ENCODE data around the gene RPL36A. TPM values are rescaled to one million over a fixed set of nuclear protein-coding genes. Genes with fewer than 3 reads are reported as not detected.

RPL36A gene
- total and polyA plus RNA-seq, 4 donors, result 123 to 519 (median 379) TPM

DNA sequence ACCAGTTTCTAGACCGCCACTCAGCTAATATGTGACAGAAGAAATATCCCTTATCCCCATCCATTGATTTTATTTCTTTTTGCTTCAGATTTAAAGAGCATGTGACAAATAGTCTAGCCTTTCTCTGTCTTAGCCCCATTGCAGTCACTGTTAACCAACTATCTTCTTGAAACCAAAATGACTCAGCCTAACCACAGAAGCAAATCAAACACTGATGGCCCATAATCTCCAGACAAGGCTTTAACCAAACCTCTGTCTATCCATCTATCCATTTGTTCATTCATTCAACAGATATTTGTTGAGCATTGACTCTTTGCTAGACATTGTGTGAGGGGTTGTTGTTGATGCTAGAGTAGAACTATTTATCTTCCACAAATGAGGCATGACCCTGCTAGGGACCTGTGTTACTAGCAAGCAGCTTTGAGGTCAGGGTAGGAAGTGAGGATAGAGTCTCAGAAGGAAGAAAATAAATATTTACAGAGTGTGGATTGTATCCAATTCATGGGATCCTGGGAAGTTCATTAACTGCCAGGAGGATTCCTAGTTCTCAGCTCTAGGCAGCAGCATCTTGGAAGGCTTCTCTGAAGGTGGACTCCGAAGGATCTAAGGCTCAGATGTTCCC is 39.8 kb downstream of the RPL36A start:
- H3K4me1 ChIP-seq (ENCODE audit: control insufficient read depth in 4 of 4, insufficient read depth in 4 of 4, low read length in 3 of 4), result no peaks in the 10 kb centered on the region
- H3K27ac ChIP-seq (ENCODE audit: low read depth in 1 of 2, low read length in 2 of 2), result no peak overlapping the region
- no peak for DNase-seq (ENCODE audit: low spot score)
- H3K4me3 ChIP-seq (ENCODE audit: low read depth in 1 of 3, low read length in 3 of 3), result no peak overlapping the region
- peaks cover 0 to 21% (median 6%) of the 10 kb centered on the region in 4 donors for H3K36me3 ChIP-seq (ENCODE audit: control insufficient read depth in 4 of 4, insufficient read depth in 3 of 4, low read depth in 1 of 4, low read length in 3 of 4)
- no peak for TF ChIP-seq JUND (IDR thresholded peaks at IDR 0.05)
- TF ChIP-seq RAD21 (IDR thresholded peaks at IDR 0.05), result no peak
- H3K27me3 ChIP-seq (ENCODE audit: control insufficient read depth in 4 of 4, insufficient read depth in 4 of 4, low read length in 3 of 4), result no peaks in the 10 kb centered on the region
- 93% methylated on average over 2 of the region's 2 CpGs for WGBS
- H3K9me3 ChIP-seq (ENCODE audit: control insufficient read depth in 4 of 4, low read length in 3 of 4), result peaks cover 0 to 3% (median 0%) of the 10 kb centered on the region in 4 donors
- no peak overlapping the region for H3K9ac ChIP-seq (ENCODE audit: low read depth in 1 of 2, low read length in 2 of 2)

DNA sequence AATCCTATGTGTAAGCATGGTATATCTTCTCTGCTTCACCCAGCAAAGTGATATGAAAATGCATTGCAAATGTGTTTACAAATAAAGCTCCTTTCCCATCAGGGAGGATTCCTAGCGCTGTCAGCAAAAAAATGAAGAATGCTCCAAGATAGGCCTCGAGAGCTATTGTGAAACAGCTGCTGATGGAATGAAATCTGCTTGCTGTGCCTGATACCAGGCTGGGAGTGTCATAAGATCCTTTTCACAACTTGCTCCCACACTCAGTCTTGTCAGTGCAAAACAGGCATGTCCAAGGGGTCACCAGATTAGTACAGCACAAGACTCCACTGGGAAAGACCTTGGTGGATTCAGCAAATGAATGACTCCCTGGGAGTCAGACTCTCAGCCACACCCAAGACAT is 51.3 kb downstream of the RPL36A start:
- no peaks in the 10 kb centered on the region for H3K27me3 ChIP-seq (ENCODE audit: control insufficient read depth in 4 of 4, insufficient read depth in 4 of 4, low read length in 3 of 4)
- TF ChIP-seq FOXA2 (IDR thresholded peaks at IDR 0.05), result no peak
- no peak for TF ChIP-seq NR2F2 (IDR thresholded peaks at IDR 0.05)
- no peak for TF ChIP-seq JUND (IDR thresholded peaks at IDR 0.05)
- no peak for TF ChIP-seq HNF4A (conservative IDR thresholded peaks at IDR 0.05)
- TF ChIP-seq TAF1 (conservative IDR thresholded peaks at IDR 0.05), result no peak
- no peak for TF ChIP-seq HNF4G (IDR thresholded peaks at IDR 0.05)
- no peak for TF ChIP-seq YY1 (IDR thresholded peaks at IDR 0.05)
- no peak for TF ChIP-seq SP1 (IDR thresholded peaks at IDR 0.05)
- TF ChIP-seq GABPA (IDR thresholded peaks at IDR 0.05 in 1 of 2, conservative IDR thresholded peaks at IDR 0.05 in 1 of 2), result no peak
- TF ChIP-seq, protein P1, sequence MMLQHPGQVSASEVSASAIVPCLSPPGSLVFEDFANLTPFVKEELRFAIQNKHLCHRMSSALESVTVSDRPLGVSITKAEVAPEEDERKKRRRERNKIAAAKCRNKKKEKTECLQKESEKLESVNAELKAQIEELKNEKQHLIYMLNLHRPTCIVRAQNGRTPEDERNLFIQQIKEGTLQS (IDR thresholded peaks at IDR 0.05), result no peak
- peaks cover 0 to 11% (median 5%) of the 10 kb centered on the region in 4 donors for H3K36me3 ChIP-seq (ENCODE audit: control insufficient read depth in 4 of 4, insufficient read depth in 3 of 4, low read depth in 1 of 4, low read length in 3 of 4)
- 79% methylated on average over 2 of the region's 2 CpGs for WGBS
- H3K4me1 ChIP-seq (ENCODE audit: control insufficient read depth in 4 of 4, insufficient read depth in 4 of 4, low read length in 3 of 4), result no peaks in the 10 kb centered on the region
- no peak overlapping the region for H3K4me3 ChIP-seq (ENCODE audit: low read depth in 1 of 3, low read length in 3 of 3)
- no peak for DNase-seq (ENCODE audit: low spot score)
- no peak overlapping the region for H3K9ac ChIP-seq (ENCODE audit: low read depth in 1 of 2, low read length in 2 of 2)
- H3K9me3 ChIP-seq (ENCODE audit: control insufficient read depth in 4 of 4, low read length in 3 of 4), result no peaks in the 10 kb centered on the region
- H3K27ac ChIP-seq (ENCODE audit: low read depth in 1 of 2, low read length in 2 of 2), result no peak overlapping the region

Other genes with a start within 250 kb of the RPL36A start
- gene DRP2, start 171.2 kb upstream of the RPL36A start, total RNA-seq, result under 1 TPM; under 0.01 to 0.23 TPM
- gene DRP2, start 171.2 kb upstream of the RPL36A start, polyA plus RNA-seq, result not detected
- gene TAF7L, start 99.7 kb upstream of the RPL36A start, total RNA-seq, result under 1 TPM in 1 of 2 donors, not detected in 1; 0.33 TPM
- under 1 TPM; 0.03 to 0.40 TPM for gene TAF7L, start 99.7 kb upstream of the RPL36A start, polyA plus RNA-seq
- 10 to 100 TPM in 1 of 2 donors, 1 to 10 TPM in 1; 6.1 to 12.3 TPM for gene TIMM8A, start 42.3 kb upstream of the RPL36A start, total RNA-seq
- gene TIMM8A, start 42.3 kb upstream of the RPL36A start, polyA plus RNA-seq, result 10 to 100 TPM; 15.2 to 21.4 TPM
- 10 to 100 TPM in 1 of 2 donors, 1 to 10 TPM in 1; 2.9 to 22.6 TPM for gene BTK, start 4.8 kb upstream of the RPL36A start, total RNA-seq
- gene BTK, start 4.8 kb upstream of the RPL36A start, polyA plus RNA-seq, result 1 to 10 TPM in 1 of 2 donors, under 1 TPM in 1; 0.99 to 1.7 TPM
- 10 to 100 TPM; 11.8 to 16.3 TPM for gene GLA, start 16.9 kb downstream of the RPL36A start, total RNA-seq
- gene GLA, start 16.9 kb downstream of the RPL36A start, polyA plus RNA-seq, result 10 to 100 TPM in 1 of 2 donors, 1 to 10 TPM in 1; 9.5 to 14.5 TPM
- gene HNRNPH2, start 17.2 kb downstream of the RPL36A start, total RNA-seq, result 10 to 100 TPM; 31.5 to 36.2 TPM
- gene HNRNPH2, start 17.2 kb downstream of the RPL36A start, polyA plus RNA-seq, result 10 to 100 TPM; 33.3 to 36.9 TPM
- gene ARMCX4, start 94.4 kb downstream of the RPL36A start, total RNA-seq, result 1 to 10 TPM; 2.1 to 4.6 TPM
- 1 to 10 TPM; 1.4 to 1.9 TPM for gene ARMCX4, start 94.4 kb downstream of the RPL36A start, polyA plus RNA-seq
- gene ARMCX1, start 159.5 kb downstream of the RPL36A start, total RNA-seq, result 1 to 10 TPM; 2.3 to 9.0 TPM
- 1 to 10 TPM; 1.1 to 1.8 TPM for gene ARMCX1, start 159.5 kb downstream of the RPL36A start, polyA plus RNA-seq
- 10 to 100 TPM in 1 of 2 donors, 1 to 10 TPM in 1; 6.9 to 11.7 TPM for gene ARMCX6, start 227.0 kb downstream of the RPL36A start, total RNA-seq
- gene ARMCX6, start 227.0 kb downstream of the RPL36A start, polyA plus RNA-seq, result 10 to 100 TPM; 12.6 to 13.3 TPM
- gene ARMCX3, start 232.1 kb downstream of the RPL36A start, total RNA-seq, result 10 to 100 TPM; 33.4 to 35.3 TPM
- 10 to 100 TPM; 18.0 to 27.6 TPM for gene ARMCX3, start 232.1 kb downstream of the RPL36A start, polyA plus RNA-seq

Data from liver (tissue), 9 donors.